HepG2 (cell line): ENCODE data around the gene RILPL1. TPM values are rescaled to one million over a fixed set of nuclear protein-coding genes. Genes with fewer than 3 reads are reported as not detected.
A peak's percentile ranks its signal among the peaks of the same experiment; 100 is the strongest.

ENCODE experiments used
- ATAC-seq: fragments of 200-7000 bp; cut with Tn5 transposase; 3 replicates; pipeline ENCODE4 v1.9.1; 2020; ENCODE audit warnings: mild to moderate bottlenecking, moderate library complexity
- BruUV-seq: library from RNA; stranded (reverse); fragments of 400-500 nt; replicated peaks from 2 replicates; lab custom pipeline; 2021; lab: Mats Ljungman, UMichigan
- CTCF ChIA-PET: fragments of 300-600 bp; formaldehyde crosslinking; extraction: SDS; loops from one replicate; lab custom pipeline; 2021; ENCODE audit warnings: low total read pairs, inconsistent platforms, low intra/inter-chr PET ratio; lab: Yijun Ruan, JAX
- POLR2A ChIA-PET: fragments of 350-600 bp; sonication (Branson Sonifier 250); formaldehyde crosslinking; loops from one replicate; lab custom pipeline; 2020; ENCODE audit warnings: antibody characterized with exemption, inconsistent platforms; lab: Yijun Ruan, JAX
- DNase-seq: peaks from one replicate; pipeline ENCODE4 v3.0.0-alpha.2; 2015; ENCODE audit warnings: low spot score
- FAIRE-seq: peaks from 3 replicates; lab custom pipeline; 2011; peaks lifted over from hg19 to GRCh38; lab: Jason Lieb, UNC
- H2AFZ ChIP-seq: one replicate; pipeline ENCODE4 v1.6.1; 2011; ENCODE audit warnings: low read length, inconsistent platforms
- H3K27ac ChIP-seq: fragments of 300-600 bp; 3 replicates; pipeline ENCODE4 v1.8.0; 2011; ENCODE audit warnings: mixed run types, mild to moderate bottlenecking, mixed read lengths, low read length, inconsistent platforms; ENCODE audit not compliant: insufficient read depth; ENCODE audit errors: extremely low read length
- H3K27me3 ChIP-seq, 2 experiments: fragments of 200-600 bp in 1 of 2; 2 replicates in 1 of 2; 3 replicates in 1 of 2; pipeline versions ENCODE4 v1.6.0 to v1.8.0; 2011; ENCODE audit warnings: low read length in 2 of 2, mild to moderate bottlenecking in 2 of 2, moderate library complexity in 2 of 2, inconsistent platforms in 1 of 2; ENCODE audit not compliant: insufficient read depth in 2 of 2, control insufficient read depth in 1 of 2
- H3K36me3 ChIP-seq, 2 experiments: fragments of 200-600 bp in 1 of 2; replicated peaks in 1 of 2; 2 replicates in 1 of 2; 3 replicates in 1 of 2; pipeline versions ENCODE4 v1.5.1 to v1.8.0; 2011; ENCODE audit warnings: low read length in 2 of 2, inconsistent platforms in 1 of 2; ENCODE audit not compliant: insufficient read depth in 2 of 2, control insufficient read depth in 1 of 2
- H3K4me1 ChIP-seq: 2 replicates; pipeline ENCODE4 v1.5.1; 2012; ENCODE audit warnings: low read length, inconsistent platforms; ENCODE audit not compliant: insufficient read depth
- H3K4me2 ChIP-seq: 2 replicates; pipeline ENCODE4 v1.6.0; 2011; ENCODE audit warnings: low read depth, low read length, inconsistent platforms
- H3K4me3 ChIP-seq, 3 experiments: fragments of 200-600 bp in 1 of 3; sonication (generic), shearing (Covaris generic) in 1 of 3; replicated peaks in 1 of 3; 2 replicates each; pipeline ENCODE4 v1.5.1; 2011 to 2016; ENCODE audit warnings: low read length in 3 of 3, inconsistent platforms in 2 of 3, low read depth in 2 of 3, mild to moderate bottlenecking in 2 of 3, control low read depth in 1 of 3, mixed read lengths in 1 of 3; ENCODE audit not compliant: insufficient read depth in 1 of 3
- H3K79me2 ChIP-seq: one replicate; pipeline ENCODE4 v1.6.1; 2011; ENCODE audit warnings: low read length, inconsistent platforms; ENCODE audit not compliant: insufficient read depth
- H3K9ac ChIP-seq: 2 replicates; pipeline ENCODE4 v1.6.0; 2011; ENCODE audit warnings: mild to moderate bottlenecking, low read depth, low read length, inconsistent platforms; ENCODE audit not compliant: insufficient read depth
- H3K9me3 ChIP-seq: 2 replicates; pipeline ENCODE4 v1.5.1; 2012; ENCODE audit warnings: mild to moderate bottlenecking, low read length
- H4K20me1 ChIP-seq: 2 replicates; pipeline ENCODE4 v1.6.0; 2011; ENCODE audit warnings: inconsistent platforms, mild to moderate bottlenecking, low read length, moderate library complexity; ENCODE audit not compliant: insufficient read depth
- KAT7 ChIP-seq: IDR thresholded peaks from 2 replicates; pipeline ENCODE4 v1.6.1; 2018; ENCODE audit warnings: borderline replicate concordance, missing compliant biosample characterization
- MAFK ChIP-seq, 2 experiments: IDR thresholded peaks in 1 of 2; conservative IDR thresholded peaks in 1 of 2; 2 replicates each; pipeline ENCODE4 v1.6.1; 2011; ENCODE audit warnings: improper control_type of control experiment in 2 of 2, low read length in 2 of 2
- TRIM24 ChIP-seq: sonication (generic); formaldehyde crosslinking; IDR thresholded peaks from 2 replicates; pipeline ENCODE4 v1.8.0; 2022; ENCODE audit warnings: mild to moderate bottlenecking, missing genetic modification reagents
- ZFX ChIP-seq: sonication (generic); formaldehyde crosslinking; IDR thresholded peaks from 2 replicates; pipeline ENCODE4 v1.4.0; 2020; ENCODE audit warnings: mild to moderate bottlenecking, low read depth, missing genetic modification reagents, moderate library complexity
- ZFY ChIP-seq: sonication (generic); formaldehyde crosslinking; IDR thresholded peaks from 2 replicates; pipeline ENCODE4 v1.4.0; 2020; ENCODE audit warnings: missing genetic modification reagents
- WGBS: methylation state at CpG from one replicate; pipeline ENCODE4 v1.1.6; 2017; ENCODE audit warnings: low lambda C conversion rate; 5-methylcytosine and 5-hydroxymethylcytosine counted together
- in situ Hi-C: cut with HindIII; loops from 2 replicates; pipeline ENCODE4 v1.10.0; 2017; ENCODE audit warnings: low pct_unique_long_range_greater_than_20kb; ENCODE audit not compliant: extremely low pct_ligation_motif_present
- intact Hi-C: fragments of 100-400 bp; cut with micrococcal nuclease; formaldehyde crosslinking; loops from one replicate; pipeline ENCODE4 v1.10.0; 2022; ENCODE audit not compliant: unreplicated experiment
- polyA plus RNA-seq, 8 experiments: library from polyadenylated mRNA; depleted of rRNA in 3 of 8; stranded (reverse) in 7 of 8; unstranded in 1 of 8; fragments of >200 nt; fragmentation: Illumina TruSeq in 4 of 8; extraction: Trizol in 4 of 8; gene quantifications; 2 replicates each; pipeline versions ENCODE4 v1.2.1 to v1.2.3, GENCODE V29; 2011 to 2016; ENCODE audit warnings: low read depth in 4 of 8, missing spikeins in 1 of 8, mixed read lengths in 1 of 8; ENCODE audit not compliant: insufficient read depth in 1 of 8
- total RNA-seq, 5 experiments: library from RNA; depleted of rRNA; stranded (reverse); fragments of >200 nt; fragmentation: Illumina TruSeq; extraction: Trizol; gene quantifications; 2 replicates each; pipeline ENCODE4 v1.2.3, GENCODE V29; 2016; ENCODE audit warnings: low read depth in 1 of 5
- TF ChIP-seq, protein P1 (sequence below): sonication (generic); formaldehyde crosslinking; IDR thresholded peaks from 2 replicates; pipeline ENCODE4 v1.5.0; 2020; ENCODE audit warnings: missing genetic modification reagents
- TF ChIP-seq, protein P2 (sequence below): sonication (generic); formaldehyde crosslinking; IDR thresholded peaks from 2 replicates; pipeline ENCODE4 v1.4.0; 2020; ENCODE audit warnings: missing genetic modification reagents

The RILPL1 gene
- total and polyA plus RNA-seq, 2 of the 13 experiments (the other 11 are each of a cell fraction or from before 2014, with no cell fraction given), result 5.8 to 28.4 TPM

DNA sequence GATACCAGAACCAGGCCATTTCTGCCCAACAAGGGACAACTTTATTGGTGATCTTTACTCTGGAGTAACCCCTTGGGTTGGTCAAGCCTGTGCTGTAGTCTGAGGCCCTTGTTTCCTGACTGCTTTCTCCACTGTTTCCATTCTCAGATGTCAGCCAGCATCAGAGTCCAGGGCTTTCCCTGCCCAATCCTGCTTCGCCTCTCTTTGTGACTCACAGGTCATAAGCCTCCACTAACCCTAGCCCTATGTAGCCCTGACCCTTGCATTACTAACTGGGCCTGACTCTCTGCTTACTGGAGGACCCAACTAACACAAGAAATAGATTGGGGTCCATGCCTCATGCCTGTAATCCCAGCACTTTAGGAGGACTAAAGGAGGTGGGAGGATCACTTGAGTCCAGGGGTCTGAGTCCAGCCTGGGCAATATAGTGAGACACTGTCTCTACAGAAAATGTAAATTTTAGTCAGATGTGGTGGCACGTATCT, 84.2 kb downstream of the RILPL1 start (continued):
- TF ChIP-seq, protein P1, sequence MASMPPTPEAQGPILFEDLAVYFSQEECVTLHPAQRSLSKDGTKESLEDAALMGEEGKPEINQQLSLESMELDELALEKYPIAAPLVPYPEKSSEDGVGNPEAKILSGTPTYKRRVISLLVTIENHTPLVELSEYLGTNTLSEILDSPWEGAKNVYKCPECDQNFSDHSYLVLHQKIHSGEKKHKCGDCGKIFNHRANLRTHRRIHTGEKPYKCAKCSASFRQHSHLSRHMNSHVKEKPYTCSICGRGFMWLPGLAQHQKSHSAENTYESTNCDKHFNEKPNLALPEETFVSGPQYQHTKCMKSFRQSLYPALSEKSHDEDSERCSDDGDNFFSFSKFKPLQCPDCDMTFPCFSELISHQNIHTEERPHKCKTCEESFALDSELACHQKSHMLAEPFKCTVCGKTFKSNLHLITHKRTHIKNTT (CRISPR knock-in tag), result no peak
- TF ChIP-seq KAT7 (CRISPR knock-in tag), result no peak
- no peak for TF ChIP-seq TRIM24 (CRISPR knock-in tag)

DNA sequence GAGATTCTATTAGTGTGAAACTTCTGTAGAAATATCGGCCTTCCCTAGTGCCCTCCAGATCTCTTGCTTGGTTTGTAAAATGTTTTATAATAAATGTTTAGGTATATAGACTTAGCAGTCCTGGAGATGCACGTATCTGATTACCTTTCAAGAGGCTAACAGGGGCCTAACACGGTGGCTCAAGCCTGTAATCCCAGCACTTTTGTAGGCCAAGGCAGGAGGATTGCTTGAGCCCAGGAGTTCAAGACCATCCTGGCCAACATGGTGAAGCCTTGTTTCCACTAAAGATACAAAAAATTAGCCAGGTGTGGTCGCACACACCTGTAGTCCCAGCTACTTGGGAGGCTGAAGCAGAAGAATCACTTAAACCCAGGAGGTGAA, 87.2 kb downstream of the RILPL1 start:
- intact Hi-C loops, result no loop called here
- POLR2A ChIA-PET, result interaction anchor here (1.2 kb wide), 2 partner anchors 12 to 214 kb away, joined by 3 to 5 read pairs; partner anchors contain the start of genes MPHOSPH9 and SNRNP35
- no peak for ATAC-seq
- FAIRE-seq, result no peak
- TF ChIP-seq ZFX (CRISPR knock-in tag) (peak; percentile 51), ZFY (CRISPR knock-in tag) (peak; percentile 38; the same call in 1 of the 2 replicates), MAFK (conservative IDR thresholded peaks at IDR 0.05 in 1 of 2, IDR thresholded peaks at IDR 0.05 in 1 of 2; ENCODE audit: low read length in 2 of 2) (no peak)
- TF ChIP-seq, protein P2, sequence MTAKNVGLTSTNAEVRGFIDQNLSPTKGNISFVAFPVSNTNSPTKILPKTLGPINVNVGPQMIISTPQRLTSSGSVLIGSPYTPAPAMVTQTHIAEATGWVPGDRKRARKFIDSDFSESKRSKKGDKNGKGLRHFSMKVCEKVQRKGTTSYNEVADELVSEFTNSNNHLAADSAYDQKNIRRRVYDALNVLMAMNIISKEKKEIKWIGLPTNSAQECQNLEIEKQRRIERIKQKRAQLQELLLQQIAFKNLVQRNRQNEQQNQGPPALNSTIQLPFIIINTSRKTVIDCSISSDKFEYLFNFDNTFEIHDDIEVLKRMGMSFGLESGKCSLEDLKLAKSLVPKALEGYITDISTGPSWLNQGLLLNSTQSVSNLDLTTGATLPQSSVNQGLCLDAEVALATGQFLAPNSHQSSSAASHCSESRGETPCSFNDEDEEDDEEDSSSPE, result no peak
- TF ChIP-seq, all 625 proteins: peak for 2
- CTCF ChIA-PET, result no interaction called here
- H3K79me2 ChIP-seq, result no peaks in the 10 kb centered on the region
- no peak overlapping the region for H2AFZ ChIP-seq
- no peaks in the 10 kb centered on the region for H4K20me1 ChIP-seq
- H3K36me3 ChIP-seq, result no peaks in the 10 kb centered on the region
- H3K9me3 ChIP-seq, result no peaks in the 10 kb centered on the region
- no TSS peak for BruUV-seq
- 0 out of 2 replicates have a peak overlapping the region, but pooled peaks have one; percentile 3 for H3K9ac ChIP-seq
- H3K27me3 ChIP-seq, result no peaks in the 10 kb centered on the region
- in situ Hi-C loops, result no loop called here
- peak overlapping the region in 2 of 3 experiments; percentile 23 to 28; a peak in 2 of 6 replicates for H3K4me3 ChIP-seq
- H3K27ac ChIP-seq, result no peak overlapping the region
- peak overlapping the region; percentile 67 for H3K4me2 ChIP-seq
- H3K4me1 ChIP-seq, result peaks cover 64% of the 10 kb centered on the region
- WGBS, result 24% methylated on average over 4 of the region's 4 CpGs
- DNase-seq, result no peak
